HepG2 (cell line): ENCODE results near the gene LRRC39. TPM values are rescaled to one million over a fixed set of nuclear protein-coding genes. Genes with fewer than 3 reads are reported as not detected.

ENCODE experiments used
- ATAC-seq: fragments of 200-7000 bp; cut with Tn5 transposase; 3 replicates; pipeline ENCODE4 v1.9.1; 2020; ENCODE audit warnings: mild to moderate bottlenecking, moderate library complexity
- BruUV-seq: library from RNA; stranded (reverse); fragments of 400-500 nt; replicated peaks from 2 replicates; lab custom pipeline; 2021; lab: Mats Ljungman, UMichigan
- CTCF ChIA-PET: fragments of 300-600 bp; formaldehyde crosslinking; extraction: SDS; loops from one replicate; lab custom pipeline; 2021; ENCODE audit warnings: low total read pairs, inconsistent platforms, low intra/inter-chr PET ratio; lab: Yijun Ruan, JAX
- POLR2A ChIA-PET: fragments of 350-600 bp; sonication (Branson Sonifier 250); formaldehyde crosslinking; loops from one replicate; lab custom pipeline; 2020; ENCODE audit warnings: antibody characterized with exemption, inconsistent platforms; lab: Yijun Ruan, JAX
- DNase-seq: peaks from one replicate; pipeline ENCODE4 v3.0.0-alpha.2; 2015; ENCODE audit warnings: low spot score
- FAIRE-seq: peaks from 3 replicates; lab custom pipeline; 2011; peaks lifted over from hg19 to GRCh38; lab: Jason Lieb, UNC
- H2AFZ ChIP-seq: one replicate; pipeline ENCODE4 v1.6.1; 2011; ENCODE audit warnings: low read length, inconsistent platforms
- H3K27ac ChIP-seq: fragments of 300-600 bp; 3 replicates; pipeline ENCODE4 v1.8.0; 2011; ENCODE audit warnings: mixed run types, mild to moderate bottlenecking, mixed read lengths, low read length, inconsistent platforms; ENCODE audit not compliant: insufficient read depth; ENCODE audit errors: extremely low read length
- H3K27me3 ChIP-seq, 2 experiments: fragments of 200-600 bp in 1 of 2; 2 replicates in 1 of 2; 3 replicates in 1 of 2; pipeline versions ENCODE4 v1.6.0 to v1.8.0; 2011; ENCODE audit warnings: low read length in 2 of 2, mild to moderate bottlenecking in 2 of 2, moderate library complexity in 2 of 2, inconsistent platforms in 1 of 2; ENCODE audit not compliant: insufficient read depth in 2 of 2, control insufficient read depth in 1 of 2
- H3K36me3 ChIP-seq, 2 experiments: fragments of 200-600 bp in 1 of 2; replicated peaks in 1 of 2; 2 replicates in 1 of 2; 3 replicates in 1 of 2; pipeline versions ENCODE4 v1.5.1 to v1.8.0; 2011; ENCODE audit warnings: low read length in 2 of 2, inconsistent platforms in 1 of 2; ENCODE audit not compliant: insufficient read depth in 2 of 2, control insufficient read depth in 1 of 2
- H3K4me1 ChIP-seq: 2 replicates; pipeline ENCODE4 v1.5.1; 2012; ENCODE audit warnings: low read length, inconsistent platforms; ENCODE audit not compliant: insufficient read depth
- H3K4me2 ChIP-seq: 2 replicates; pipeline ENCODE4 v1.6.0; 2011; ENCODE audit warnings: low read depth, low read length, inconsistent platforms
- H3K4me3 ChIP-seq, 3 experiments: fragments of 200-600 bp in 1 of 3; sonication (generic), shearing (Covaris generic) in 1 of 3; replicated peaks in 1 of 3; 2 replicates each; pipeline ENCODE4 v1.5.1; 2011 to 2016; ENCODE audit warnings: low read length in 3 of 3, inconsistent platforms in 2 of 3, low read depth in 2 of 3, mild to moderate bottlenecking in 2 of 3, control low read depth in 1 of 3, mixed read lengths in 1 of 3; ENCODE audit not compliant: insufficient read depth in 1 of 3
- H3K79me2 ChIP-seq: one replicate; pipeline ENCODE4 v1.6.1; 2011; ENCODE audit warnings: low read length, inconsistent platforms; ENCODE audit not compliant: insufficient read depth
- H3K9ac ChIP-seq: 2 replicates; pipeline ENCODE4 v1.6.0; 2011; ENCODE audit warnings: mild to moderate bottlenecking, low read depth, low read length, inconsistent platforms; ENCODE audit not compliant: insufficient read depth
- H3K9me3 ChIP-seq: 2 replicates; pipeline ENCODE4 v1.5.1; 2012; ENCODE audit warnings: mild to moderate bottlenecking, low read length
- H4K20me1 ChIP-seq: 2 replicates; pipeline ENCODE4 v1.6.0; 2011; ENCODE audit warnings: inconsistent platforms, mild to moderate bottlenecking, low read length, moderate library complexity; ENCODE audit not compliant: insufficient read depth
- BORCS8-MEF2B ChIP-seq: sonication (generic); formaldehyde crosslinking; IDR thresholded peaks from 2 replicates; pipeline ENCODE4 v1.8.0; 2022; ENCODE audit warnings: mild to moderate bottlenecking, missing genetic modification reagents
- KAT2B ChIP-seq: fragments of 150-350 bp; IDR thresholded peaks from 2 replicates; pipeline ENCODE4 v1.6.1; 2014; ENCODE audit warnings: low read depth, low read length, borderline replicate concordance
- MAFF ChIP-seq: IDR thresholded peaks from 2 replicates; pipeline ENCODE4 v1.6.1; 2011; ENCODE audit warnings: low read depth, low read length, improper control_type of control experiment
- MAFK ChIP-seq, 2 experiments: IDR thresholded peaks in 1 of 2; conservative IDR thresholded peaks in 1 of 2; 2 replicates each; pipeline ENCODE4 v1.6.1; 2011; ENCODE audit warnings: improper control_type of control experiment in 2 of 2, low read length in 2 of 2
- PCBP2 ChIP-seq: fragments of 200-400 bp; formaldehyde crosslinking; optimal IDR thresholded peaks from 2 replicates; pipeline ENCODE3; 2018; ENCODE audit warnings: low read length, low read depth; ENCODE audit not compliant: poor library complexity, severe bottlenecking
- PLSCR1 ChIP-seq: sonication (generic); formaldehyde crosslinking; IDR thresholded peaks from 2 replicates; pipeline ENCODE4 v1.5.0; 2020; ENCODE audit warnings: missing genetic modification reagents, mild to moderate bottlenecking, borderline replicate concordance
- TAF1 ChIP-seq: sonication (generic); formaldehyde crosslinking; IDR thresholded peaks from 2 replicates; pipeline ENCODE4 v1.4.0; 2020; ENCODE audit warnings: missing genetic modification reagents
- TBX2 ChIP-seq: sonication (generic); formaldehyde crosslinking; IDR thresholded peaks from 2 replicates; pipeline ENCODE4 v1.5.0; 2020; ENCODE audit warnings: missing genetic modification reagents, mild to moderate bottlenecking, borderline replicate concordance
- ZNF276 ChIP-seq: sonication (generic); formaldehyde crosslinking; IDR thresholded peaks from 2 replicates; pipeline ENCODE4 v1.4.0; 2020; ENCODE audit warnings: mild to moderate bottlenecking, low read depth, missing genetic modification reagents
- WGBS: methylation state at CpG from one replicate; pipeline ENCODE4 v1.1.6; 2017; ENCODE audit warnings: low lambda C conversion rate; 5-methylcytosine and 5-hydroxymethylcytosine counted together
- in situ Hi-C: cut with HindIII; loops from 2 replicates; pipeline ENCODE4 v1.10.0; 2017; ENCODE audit warnings: low pct_unique_long_range_greater_than_20kb; ENCODE audit not compliant: extremely low pct_ligation_motif_present
- intact Hi-C: fragments of 100-400 bp; cut with micrococcal nuclease; formaldehyde crosslinking; loops from one replicate; pipeline ENCODE4 v1.10.0; 2022; ENCODE audit not compliant: unreplicated experiment
- polyA plus RNA-seq, 8 experiments: library from polyadenylated mRNA; depleted of rRNA in 3 of 8; stranded (reverse) in 7 of 8; unstranded in 1 of 8; fragments of >200 nt; fragmentation: Illumina TruSeq in 4 of 8; extraction: Trizol in 4 of 8; gene quantifications; 2 replicates each; pipeline versions ENCODE4 v1.2.1 to v1.2.3, GENCODE V29; 2011 to 2016; ENCODE audit warnings: low read depth in 4 of 8, missing spikeins in 1 of 8, mixed read lengths in 1 of 8; ENCODE audit not compliant: insufficient read depth in 1 of 8
- total RNA-seq, 5 experiments: library from RNA; depleted of rRNA; stranded (reverse); fragments of >200 nt; fragmentation: Illumina TruSeq; extraction: Trizol; gene quantifications; 2 replicates each; pipeline ENCODE4 v1.2.3, GENCODE V29; 2016; ENCODE audit warnings: low read depth in 1 of 5

LRRC39 gene
- total and polyA plus RNA-seq, 2 of the 13 experiments (the other 11 are each of a cell fraction or from before 2014, with no cell fraction given): 0.07 to 0.32 TPM

GRCh38 chr1:100177295-100178041 is 588 bp downstream of the LRRC39 start (continued):
- TF ChIP-seq PLSCR1 (CRISPR knock-in tag): no peak
- TF ChIP-seq PCBP2: no peak

GRCh38 chr1:100168051-100168450 is 10.0 kb downstream of the LRRC39 start:
- no peak for DNase-seq
- no TSS peak for BruUV-seq
- FAIRE-seq: no peak
- no peak for ATAC-seq
- Histone ChIP-seq H3K4me3 (no peak overlapping the region), H3K27ac (no peak overlapping the region), H3K4me1 (no peaks in the 10 kb centered on the region), H3K4me2 (no peak overlapping the region), H3K36me3 (no peaks in the 10 kb centered on the region), H4K20me1 (no peaks in the 10 kb centered on the region), H3K27me3 (no peaks in the 10 kb centered on the region), H2AFZ (no peak overlapping the region), H3K79me2 (no peaks in the 10 kb centered on the region), H3K9ac (no peak overlapping the region), H3K9me3 (no peaks in the 10 kb centered on the region)
- CTCF ChIA-PET: no interaction called here
- WGBS: 77% methylated on average over 2 of the region's 2 CpGs
- intact Hi-C loops (no loop called here), in situ Hi-C loops (no loop called here)
- peak in 1 of 2 experiments; percentile 64; a peak in 3 of 4 replicates for TF ChIP-seq MAFK (conservative IDR thresholded peaks at IDR 0.05 in 1 of 2, IDR thresholded peaks at IDR 0.05 in 1 of 2; ENCODE audit: low read length in 2 of 2)
- no peak for TF ChIP-seq TAF1
- TF ChIP-seq BORCS8-MEF2B (CRISPR knock-in tag): no peak
- no peak for TF ChIP-seq KAT2B
- TF ChIP-seq TBX2 (CRISPR knock-in tag): no peak
- no peak for TF ChIP-seq ZNF276 (CRISPR knock-in tag)
- TF ChIP-seq MAFF: peak; percentile 38; the same call in 1 of the 2 replicates
- POLR2A ChIA-PET: no interaction called here
